ENCODE data around the gene SLC25A41.

The SLC25A41 gene

DNA sequence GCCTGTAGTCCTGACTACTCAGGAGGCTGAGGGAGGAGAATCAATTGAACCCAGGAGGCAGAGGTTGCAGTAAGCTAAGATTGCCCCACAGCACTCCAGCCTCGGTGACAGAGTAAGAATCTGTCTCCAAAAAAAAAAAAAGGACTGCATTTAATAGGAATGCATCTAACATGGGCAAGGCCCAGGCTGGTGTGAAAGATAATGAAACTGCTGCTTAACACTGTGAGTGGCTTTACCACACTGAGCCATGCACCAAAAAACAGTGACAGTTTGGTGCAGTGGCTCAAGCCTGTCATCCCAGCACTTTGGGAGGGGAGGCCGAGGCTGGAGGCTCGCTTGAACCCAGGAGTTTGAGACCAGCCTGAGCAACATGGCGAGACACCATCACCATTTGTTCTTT, 49.2 kb downstream of the SLC25A41 start:
- H3K4me3 ChIP-seq (ENCODE audit: control insufficient read depth, low read depth, low read length) = no peak overlapping the region
- DNase-seq (ENCODE audit: low read depth) = no peak
- TF ChIP-seq, protein P1, sequence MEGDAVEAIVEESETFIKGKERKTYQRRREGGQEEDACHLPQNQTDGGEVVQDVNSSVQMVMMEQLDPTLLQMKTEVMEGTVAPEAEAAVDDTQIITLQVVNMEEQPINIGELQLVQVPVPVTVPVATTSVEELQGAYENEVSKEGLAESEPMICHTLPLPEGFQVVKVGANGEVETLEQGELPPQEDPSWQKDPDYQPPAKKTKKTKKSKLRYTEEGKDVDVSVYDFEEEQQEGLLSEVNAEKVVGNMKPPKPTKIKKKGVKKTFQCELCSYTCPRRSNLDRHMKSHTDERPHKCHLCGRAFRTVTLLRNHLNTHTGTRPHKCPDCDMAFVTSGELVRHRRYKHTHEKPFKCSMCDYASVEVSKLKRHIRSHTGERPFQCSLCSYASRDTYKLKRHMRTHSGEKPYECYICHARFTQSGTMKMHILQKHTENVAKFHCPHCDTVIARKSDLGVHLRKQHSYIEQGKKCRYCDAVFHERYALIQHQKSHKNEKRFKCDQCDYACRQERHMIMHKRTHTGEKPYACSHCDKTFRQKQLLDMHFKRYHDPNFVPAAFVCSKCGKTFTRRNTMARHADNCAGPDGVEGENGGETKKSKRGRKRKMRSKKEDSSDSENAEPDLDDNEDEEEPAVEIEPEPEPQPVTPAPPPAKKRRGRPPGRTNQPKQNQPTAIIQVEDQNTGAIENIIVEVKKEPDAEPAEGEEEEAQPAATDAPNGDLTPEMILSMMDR (conservative IDR thresholded peaks at IDR 0.05; ENCODE audit: control insufficient read depth, insufficient read depth, low read depth, low read length) = no peak

- TF ChIP-seq, protein P1 (conservative IDR thresholded peaks at IDR 0.05; ENCODE audit: control insufficient read depth, insufficient read depth, low read depth, low read length) = no peak
- DNase-seq (ENCODE audit: low read depth) = no peak
- no peak overlapping the region for H3K4me3 ChIP-seq (ENCODE audit: control insufficient read depth, low read depth, low read length)
Measured at GRCh38 chr19:6383188-6383587, 50.4 kb downstream of the SLC25A41 start.

DNA sequence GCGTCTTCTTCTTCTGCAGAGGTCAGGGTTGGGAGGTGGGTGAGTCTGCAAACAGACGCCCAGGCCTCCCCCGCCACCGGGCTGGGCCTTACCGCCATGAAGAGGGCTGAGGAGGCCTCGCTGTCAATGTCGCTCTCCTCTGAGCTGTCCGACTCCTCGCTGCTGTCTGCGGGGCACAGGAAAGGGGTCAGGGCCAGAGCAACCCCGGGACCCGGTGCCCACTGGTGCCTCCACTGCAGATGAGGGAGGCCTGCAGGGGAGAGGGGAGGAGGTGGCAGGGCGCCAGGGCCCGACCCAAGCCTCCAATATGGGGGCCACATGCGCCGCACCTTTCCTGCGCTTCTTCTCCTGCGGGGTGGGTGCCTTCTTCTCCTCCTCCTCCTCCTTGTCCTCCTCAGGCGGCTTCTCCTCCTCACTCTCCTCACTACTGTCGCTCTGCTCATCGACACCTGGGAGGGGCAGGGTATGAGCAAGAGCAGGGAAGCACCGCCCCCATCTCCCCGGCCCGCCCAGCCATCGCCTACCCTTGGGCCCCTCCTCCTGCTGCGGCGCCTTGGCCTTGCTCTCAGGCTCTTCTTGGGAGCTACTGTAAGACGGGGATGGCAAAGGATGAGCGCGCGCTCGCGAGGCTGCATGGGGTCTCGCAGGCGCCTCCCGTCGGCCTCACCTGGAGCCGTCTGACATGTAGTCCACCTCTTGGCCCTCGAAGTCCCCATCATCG, 52.4 kb downstream of the SLC25A41 start:
- H3K4me3 ChIP-seq (ENCODE audit: control insufficient read depth, low read depth, low read length) = no peak overlapping the region
- TF ChIP-seq, protein P1 (conservative IDR thresholded peaks at IDR 0.05; ENCODE audit: control insufficient read depth, insufficient read depth, low read depth, low read length) = no peak
- no peak for DNase-seq (ENCODE audit: low read depth)

GRCh38 chr19:6379744-6380143, 53.8 kb downstream of the SLC25A41 start:
- no peak for DNase-seq (ENCODE audit: low read depth)
- H3K4me3 ChIP-seq (ENCODE audit: control insufficient read depth, low read depth, low read length) = no peak overlapping the region
- TF ChIP-seq, protein P1 (conservative IDR thresholded peaks at IDR 0.05; ENCODE audit: control insufficient read depth, insufficient read depth, low read depth, low read length) = no peak

DNA sequence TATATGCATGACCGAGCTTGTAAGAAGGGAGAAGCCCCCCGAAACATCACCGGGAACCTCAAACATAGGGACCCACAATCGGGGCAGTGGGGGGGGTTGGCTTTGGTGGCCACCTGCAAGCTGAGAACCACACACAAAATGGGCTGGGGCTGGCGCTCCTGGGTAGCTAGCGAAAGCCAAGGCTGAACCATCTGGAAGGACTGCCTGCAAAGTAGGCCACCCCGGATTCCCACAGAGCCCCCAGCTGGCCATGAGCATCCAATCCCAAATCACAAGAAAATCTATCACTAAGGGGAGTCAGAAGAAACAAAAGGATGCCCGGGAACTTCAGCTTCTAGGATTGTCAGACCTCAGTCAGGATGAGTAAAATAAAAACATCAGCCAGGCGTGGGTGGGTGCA, 55.1 kb downstream of the SLC25A41 start:
- TF ChIP-seq, protein P1 (conservative IDR thresholded peaks at IDR 0.05; ENCODE audit: control insufficient read depth, insufficient read depth, low read depth, low read length) = no peak

GRCh38 chr19:6378041-6378440, 55.5 kb downstream of the SLC25A41 start:
- H3K4me3 ChIP-seq (ENCODE audit: control insufficient read depth, low read depth, low read length) = no peak overlapping the region
- TF ChIP-seq, protein P1 (conservative IDR thresholded peaks at IDR 0.05; ENCODE audit: control insufficient read depth, insufficient read depth, low read depth, low read length) = no peak
- DNase-seq (ENCODE audit: low read depth) = no peak

More for the DNA sequence above, 55.1 kb downstream of the SLC25A41 start:
- H3K4me3 ChIP-seq (ENCODE audit: control insufficient read depth, low read depth, low read length) = no peak overlapping the region
- no peak for DNase-seq (ENCODE audit: low read depth)

Data from fibroblast of mammary gland (primary cell).